ENCODE results near the gene ETV3L. TPM values are rescaled to one million over a fixed set of nuclear protein-coding genes. Genes with fewer than 3 reads are reported as not detected.
"Not testable (repeated sequence)": the region's sequence is repeated elsewhere in the genome, so short reads cannot be mapped to it uniquely, and the experiment has no call there.

ETV3L gene
- total RNA-seq, 1 experiment from 2014 or later: not detected

DNA sequence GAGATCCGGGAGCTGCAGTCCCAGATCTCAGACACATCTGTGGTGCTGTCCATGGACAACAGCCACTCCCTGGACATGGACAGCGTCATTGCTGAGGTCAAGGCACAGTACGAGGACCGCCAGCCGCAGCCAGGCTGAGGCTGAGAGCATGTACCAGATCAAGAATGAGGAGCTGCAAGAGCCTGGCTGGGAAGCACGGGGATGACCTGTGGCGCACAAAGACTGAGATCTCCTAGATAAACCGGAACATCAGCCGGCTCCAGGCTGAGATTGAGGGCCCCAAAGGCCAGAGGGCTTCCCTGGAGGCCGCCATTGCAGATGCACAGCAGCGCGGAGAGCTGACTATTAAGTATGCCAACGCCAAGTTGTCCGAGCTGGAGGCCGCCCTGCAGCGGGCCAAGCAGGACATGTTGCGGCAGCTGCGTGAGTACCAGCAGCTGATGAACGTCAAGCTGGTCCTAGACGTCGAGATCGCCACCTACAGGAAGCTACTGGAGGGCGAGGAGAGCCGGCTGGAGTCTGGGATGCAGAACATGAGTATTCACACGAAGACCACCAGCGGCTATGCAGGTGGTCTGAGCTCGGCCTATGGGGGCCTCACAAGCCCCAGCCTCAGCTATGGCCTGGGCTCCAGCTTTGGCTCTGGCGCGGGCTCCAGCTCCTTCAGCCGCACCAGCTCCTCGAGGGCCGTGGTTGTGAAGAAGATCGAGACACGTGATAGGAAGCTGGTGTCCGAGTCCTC lies 25.5 kb downstream of the ETV3L start:
- H3K27me3 ChIP-seq (ENCODE audit: control insufficient read depth, insufficient read depth, low read length): peaks cover 7% of the 10 kb centered on the region; the same call in 1 of the 2 replicates
- H3K4me1 ChIP-seq (ENCODE audit: control insufficient read depth, insufficient read depth, low read length): no peaks in the 10 kb centered on the region
- ATAC-seq (peak; percentile 86), DNase-seq (ENCODE audit: low read depth, low spot score) (no peak)
- H3K4me3 ChIP-seq (ENCODE audit: low read depth in 2 of 2, low read length in 2 of 2): peak overlapping the region; percentile 7 to 37; a peak in 1 of 4 replicates
- in situ Hi-C loops (cut with HindIII; ENCODE audit: low pct_unique_long_range_greater_than_20kb, low sequenced_read_pairs) (no loop called here), intact Hi-C loops (cut with micrococcal nuclease; ENCODE audit: unreplicated experiment) (loop anchor here (10.0 kb wide), 2 partner anchors 69 to 99 kb away; no protein-coding TSS in a partner anchor)
- H3K36me3 ChIP-seq (ENCODE audit: control insufficient read depth, insufficient read depth, low read length): no peaks in the 10 kb centered on the region
- BruUV-seq (replicated peaks): no TSS peak
- H3K27ac ChIP-seq (ENCODE audit: low read length): no peak overlapping the region
- ChIA-PET POLR2A (interaction anchor here (0.6 kb wide), 2 partner anchors 107 to 124 kb away, joined by 3 to 6 read pairs; no protein-coding TSS in a partner anchor), CTCF (interaction anchor here (0.8 to 1.1 kb wide), 9 partner anchors 11 to 146 kb away, joined by 3 to 10 read pairs (median 4); no protein-coding TSS in a partner anchor)
- TF ChIP-seq SIN3A (IDR thresholded peaks at IDR 0.05; ENCODE audit: borderline replicate concordance, insufficient read depth, low read depth, low read length) (no peak), TCF7L2 (IDR thresholded peaks at IDR 0.05; ENCODE audit: low read depth, low read length) (no peak), POLR2AphosphoS5 (IDR thresholded peaks at IDR 0.05; ENCODE audit: low read depth, low read length) (no peak)
- TF ChIP-seq, protein P1, sequence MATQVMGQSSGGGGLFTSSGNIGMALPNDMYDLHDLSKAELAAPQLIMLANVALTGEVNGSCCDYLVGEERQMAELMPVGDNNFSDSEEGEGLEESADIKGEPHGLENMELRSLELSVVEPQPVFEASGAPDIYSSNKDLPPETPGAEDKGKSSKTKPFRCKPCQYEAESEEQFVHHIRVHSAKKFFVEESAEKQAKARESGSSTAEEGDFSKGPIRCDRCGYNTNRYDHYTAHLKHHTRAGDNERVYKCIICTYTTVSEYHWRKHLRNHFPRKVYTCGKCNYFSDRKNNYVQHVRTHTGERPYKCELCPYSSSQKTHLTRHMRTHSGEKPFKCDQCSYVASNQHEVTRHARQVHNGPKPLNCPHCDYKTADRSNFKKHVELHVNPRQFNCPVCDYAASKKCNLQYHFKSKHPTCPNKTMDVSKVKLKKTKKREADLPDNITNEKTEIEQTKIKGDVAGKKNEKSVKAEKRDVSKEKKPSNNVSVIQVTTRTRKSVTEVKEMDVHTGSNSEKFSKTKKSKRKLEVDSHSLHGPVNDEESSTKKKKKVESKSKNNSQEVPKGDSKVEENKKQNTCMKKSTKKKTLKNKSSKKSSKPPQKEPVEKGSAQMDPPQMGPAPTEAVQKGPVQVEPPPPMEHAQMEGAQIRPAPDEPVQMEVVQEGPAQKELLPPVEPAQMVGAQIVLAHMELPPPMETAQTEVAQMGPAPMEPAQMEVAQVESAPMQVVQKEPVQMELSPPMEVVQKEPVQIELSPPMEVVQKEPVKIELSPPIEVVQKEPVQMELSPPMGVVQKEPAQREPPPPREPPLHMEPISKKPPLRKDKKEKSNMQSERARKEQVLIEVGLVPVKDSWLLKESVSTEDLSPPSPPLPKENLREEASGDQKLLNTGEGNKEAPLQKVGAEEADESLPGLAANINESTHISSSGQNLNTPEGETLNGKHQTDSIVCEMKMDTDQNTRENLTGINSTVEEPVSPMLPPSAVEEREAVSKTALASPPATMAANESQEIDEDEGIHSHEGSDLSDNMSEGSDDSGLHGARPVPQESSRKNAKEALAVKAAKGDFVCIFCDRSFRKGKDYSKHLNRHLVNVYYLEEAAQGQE (IDR thresholded peaks at IDR 0.05; ENCODE audit: insufficient read depth in 1 of 2, low read depth in 2 of 2, low read length in 1 of 2): no peak
- TF ChIP-seq, protein P2, sequence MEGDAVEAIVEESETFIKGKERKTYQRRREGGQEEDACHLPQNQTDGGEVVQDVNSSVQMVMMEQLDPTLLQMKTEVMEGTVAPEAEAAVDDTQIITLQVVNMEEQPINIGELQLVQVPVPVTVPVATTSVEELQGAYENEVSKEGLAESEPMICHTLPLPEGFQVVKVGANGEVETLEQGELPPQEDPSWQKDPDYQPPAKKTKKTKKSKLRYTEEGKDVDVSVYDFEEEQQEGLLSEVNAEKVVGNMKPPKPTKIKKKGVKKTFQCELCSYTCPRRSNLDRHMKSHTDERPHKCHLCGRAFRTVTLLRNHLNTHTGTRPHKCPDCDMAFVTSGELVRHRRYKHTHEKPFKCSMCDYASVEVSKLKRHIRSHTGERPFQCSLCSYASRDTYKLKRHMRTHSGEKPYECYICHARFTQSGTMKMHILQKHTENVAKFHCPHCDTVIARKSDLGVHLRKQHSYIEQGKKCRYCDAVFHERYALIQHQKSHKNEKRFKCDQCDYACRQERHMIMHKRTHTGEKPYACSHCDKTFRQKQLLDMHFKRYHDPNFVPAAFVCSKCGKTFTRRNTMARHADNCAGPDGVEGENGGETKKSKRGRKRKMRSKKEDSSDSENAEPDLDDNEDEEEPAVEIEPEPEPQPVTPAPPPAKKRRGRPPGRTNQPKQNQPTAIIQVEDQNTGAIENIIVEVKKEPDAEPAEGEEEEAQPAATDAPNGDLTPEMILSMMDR (IDR thresholded peaks at IDR 0.05): peak; percentile 77
- H3K9me3 ChIP-seq (ENCODE audit: control insufficient read depth, insufficient read depth, low read depth, low read length): no peaks in the 10 kb centered on the region

DNA sequence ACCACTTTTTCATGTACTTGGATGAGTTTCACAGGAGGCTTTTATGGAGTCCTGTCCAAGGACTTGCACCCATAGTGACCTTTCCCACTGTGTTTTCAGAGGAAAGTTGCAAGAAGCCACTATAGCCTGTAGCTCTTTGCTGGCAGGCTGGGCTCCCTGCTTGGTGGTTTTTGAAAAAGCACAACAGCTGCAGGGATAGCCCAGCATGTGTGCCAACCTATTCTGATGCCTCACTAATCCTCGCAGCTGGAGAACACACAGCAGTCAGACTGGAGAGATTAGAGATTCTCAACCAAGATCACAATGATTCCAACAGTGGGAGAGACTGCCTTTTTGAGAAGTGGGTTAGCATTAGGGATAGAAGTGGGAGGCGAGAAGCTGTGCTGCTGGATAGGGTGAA lies 30.0 kb downstream of the ETV3L start:
- no peak for TF ChIP-seq SIN3A (IDR thresholded peaks at IDR 0.05; ENCODE audit: borderline replicate concordance, insufficient read depth, low read depth, low read length)
- TF ChIP-seq, protein P2 (IDR thresholded peaks at IDR 0.05): no peak
- TF ChIP-seq POLR2AphosphoS5 (IDR thresholded peaks at IDR 0.05; ENCODE audit: low read depth, low read length): no peak
- TF ChIP-seq TCF7L2 (IDR thresholded peaks at IDR 0.05; ENCODE audit: low read depth, low read length): no peak
- TF ChIP-seq, protein P1 (IDR thresholded peaks at IDR 0.05; ENCODE audit: insufficient read depth in 1 of 2, low read depth in 2 of 2, low read length in 1 of 2): no peak
- no TSS peak for BruUV-seq (replicated peaks)
- H3K9me3 ChIP-seq (ENCODE audit: control insufficient read depth, insufficient read depth, low read depth, low read length): no peaks in the 10 kb centered on the region
- H3K36me3 ChIP-seq (ENCODE audit: control insufficient read depth, insufficient read depth, low read length): no peaks in the 10 kb centered on the region
- ChIA-PET CTCF (no interaction called here), POLR2A (no interaction called here)
- no peak for ATAC-seq
- DNase-seq (ENCODE audit: low read depth, low spot score): no peak
- H3K27ac ChIP-seq (ENCODE audit: low read length): no peak overlapping the region
- H3K4me1 ChIP-seq (ENCODE audit: control insufficient read depth, insufficient read depth, low read length): no peaks in the 10 kb centered on the region
- intact Hi-C loops (cut with micrococcal nuclease; ENCODE audit: unreplicated experiment) (no loop called here), in situ Hi-C loops (cut with HindIII; ENCODE audit: low pct_unique_long_range_greater_than_20kb, low sequenced_read_pairs) (no loop called here)
- no peak overlapping the region for H3K4me3 ChIP-seq (ENCODE audit: low read depth in 2 of 2, low read length in 2 of 2)
- H3K27me3 ChIP-seq (ENCODE audit: control insufficient read depth, insufficient read depth, low read length): peaks cover 2% of the 10 kb centered on the region; the same call in 1 of the 2 replicates

DNA sequence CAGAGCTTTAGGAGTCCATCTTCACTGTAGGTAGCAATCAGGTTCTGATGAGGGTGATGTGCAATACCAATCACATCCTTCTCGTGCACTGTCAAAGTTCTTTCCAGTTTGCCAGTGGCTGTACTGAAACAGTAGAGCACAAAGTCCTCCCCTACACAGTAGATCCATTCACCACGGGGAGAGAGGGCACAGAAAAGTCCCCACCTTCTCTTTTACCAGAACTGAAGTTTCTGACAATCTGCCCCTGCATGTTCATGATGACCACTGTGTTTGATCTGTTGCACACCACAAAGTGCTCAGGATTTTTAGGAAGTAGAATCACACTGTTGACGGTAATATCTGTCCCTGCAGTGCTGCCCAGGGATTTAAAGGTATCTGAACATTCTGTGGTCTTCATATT lies 40.4 kb downstream of the ETV3L start:
- CTCF ChIA-PET: interaction anchor here (0.6 to 0.7 kb wide), 2 partner anchors 27 to 110 kb away, joined by 3 to 7 read pairs; no protein-coding TSS in a partner anchor
- H3K27ac ChIP-seq (ENCODE audit: low read length); POLR2A ChIA-PET; in situ Hi-C loops (cut with HindIII; ENCODE audit: low pct_unique_long_range_greater_than_20kb, low sequenced_read_pairs); BruUV-seq (replicated peaks); H3K4me3 ChIP-seq (ENCODE audit: low read depth in 2 of 2, low read length in 2 of 2); H3K4me1 ChIP-seq (ENCODE audit: control insufficient read depth, insufficient read depth, low read length); ATAC-seq; DNase-seq (ENCODE audit: low read depth, low spot score); H3K36me3 ChIP-seq (ENCODE audit: control insufficient read depth, insufficient read depth, low read length); H3K27me3 ChIP-seq (ENCODE audit: control insufficient read depth, insufficient read depth, low read length); H3K9me3 ChIP-seq (ENCODE audit: control insufficient read depth, insufficient read depth, low read depth, low read length): not testable (repeated sequence)
- intact Hi-C loops (cut with micrococcal nuclease; ENCODE audit: unreplicated experiment): loop anchor here (10.0 kb wide), 1 partner anchor 76 kb away; the partner anchor contains the start of gene ETV3
